ENCODE measurements around the gene NFIB.
A peak's percentile ranks its signal among the peaks of the same experiment; 100 is the strongest.

Gene NFIB

GRCh38 chr9:14313378-14313940, 482 bp downstream of the NFIB start:
- Mint-ChIP-seq H3K36me3 (ENCODE audit: insufficient read depth) (peaks cover 7% of the 10 kb centered on the region), H3K27me3 (peaks cover 70% of the 10 kb centered on the region), H3K4me1 (peaks cover 25% of the 10 kb centered on the region), H3K4me3 (peak overlapping the region; percentile 82), H3K27ac (ENCODE audit: low read depth) (no peak overlapping the region), H3K9me3 (no peaks in the 10 kb centered on the region)
- DNase-seq (ENCODE audit: low spot score in 2 of 2): no peak
- no peak for ATAC-seq (replicated peaks; ENCODE audit: extremely low read depth, poor library complexity, severe bottlenecking)

- Mint-ChIP-seq H3K4me3 (peak overlapping the region; percentile 82), H3K4me1 (peaks cover 25% of the 10 kb centered on the region), H3K27ac (ENCODE audit: low read depth) (no peak overlapping the region), H3K9me3 (no peaks in the 10 kb centered on the region), H3K27me3 (peaks cover 76% of the 10 kb centered on the region), H3K36me3 (ENCODE audit: insufficient read depth) (peaks cover 7% of the 10 kb centered on the region)
- ATAC-seq (replicated peaks; ENCODE audit: extremely low read depth, poor library complexity, severe bottlenecking) (no peak), DNase-seq (ENCODE audit: low spot score in 2 of 2) (no peak)
These were observed 1.1 kb downstream of the NFIB start for GRCh38 chr9:14312719-14313377.

GRCh38 chr9:14311956-14312685, 1.8 kb downstream of the NFIB start:
- H3K4me3 Mint-ChIP-seq: peak overlapping the region; percentile 44
- ATAC-seq (replicated peaks; ENCODE audit: extremely low read depth, poor library complexity, severe bottlenecking) (no peak), DNase-seq (ENCODE audit: low spot score in 2 of 2) (no peak)
- H3K27me3 Mint-ChIP-seq: peaks cover 76% of the 10 kb centered on the region
- no peaks in the 10 kb centered on the region for H3K9me3 Mint-ChIP-seq
- H3K4me1 Mint-ChIP-seq: peaks cover 25% of the 10 kb centered on the region
- peaks cover 7% of the 10 kb centered on the region for H3K36me3 Mint-ChIP-seq (ENCODE audit: insufficient read depth)
- no peak overlapping the region for H3K27ac Mint-ChIP-seq (ENCODE audit: low read depth)

GRCh38 chr9:14311171-14311949, 2.6 kb downstream of the NFIB start:
- DNase-seq (ENCODE audit: low spot score in 2 of 2) (no peak), ATAC-seq (replicated peaks; ENCODE audit: extremely low read depth, poor library complexity, severe bottlenecking) (no peak)
- Mint-ChIP-seq H3K36me3 (ENCODE audit: insufficient read depth) (peaks cover 7% of the 10 kb centered on the region), H3K27ac (ENCODE audit: low read depth) (no peak overlapping the region), H3K4me1 (peaks cover 20% of the 10 kb centered on the region), H3K27me3 (peaks cover 73% of the 10 kb centered on the region), H3K4me3 (no peak overlapping the region), H3K9me3 (no peaks in the 10 kb centered on the region)

GRCh38 chr9:14310311-14310710, 3.6 kb downstream of the NFIB start:
- Mint-ChIP-seq H3K36me3 (ENCODE audit: insufficient read depth) (peaks cover 7% of the 10 kb centered on the region), H3K4me1 (peaks cover 13% of the 10 kb centered on the region), H3K9me3 (no peaks in the 10 kb centered on the region), H3K4me3 (no peak overlapping the region), H3K27me3 (peaks cover 69% of the 10 kb centered on the region), H3K27ac (ENCODE audit: low read depth) (no peak overlapping the region)
- ATAC-seq (replicated peaks; ENCODE audit: extremely low read depth, poor library complexity, severe bottlenecking): no peak
- no peak for DNase-seq (ENCODE audit: low spot score in 2 of 2)

GRCh38 chr9:14309403-14309802, 4.5 kb downstream of the NFIB start:
- Mint-ChIP-seq H3K4me1 (peaks cover 9% of the 10 kb centered on the region), H3K4me3 (no peak overlapping the region), H3K36me3 (ENCODE audit: insufficient read depth) (peaks cover 4% of the 10 kb centered on the region), H3K27ac (ENCODE audit: low read depth) (no peak overlapping the region), H3K27me3 (peaks cover 74% of the 10 kb centered on the region), H3K9me3 (no peaks in the 10 kb centered on the region)
- ATAC-seq (replicated peaks; ENCODE audit: extremely low read depth, poor library complexity, severe bottlenecking) (no peak), DNase-seq (ENCODE audit: low spot score in 2 of 2) (no peak)

- Mint-ChIP-seq H3K27ac (ENCODE audit: low read depth) (no peak overlapping the region), H3K4me1 (peaks cover 6% of the 10 kb centered on the region), H3K9me3 (no peaks in the 10 kb centered on the region), H3K36me3 (ENCODE audit: insufficient read depth) (peaks cover 3% of the 10 kb centered on the region), H3K27me3 (peaks cover 74% of the 10 kb centered on the region), H3K4me3 (no peak overlapping the region)
- DNase-seq (ENCODE audit: low spot score in 2 of 2): no peak
- ATAC-seq (replicated peaks; ENCODE audit: extremely low read depth, poor library complexity, severe bottlenecking): no peak
These were observed 5.1 kb downstream of the NFIB start for GRCh38 chr9:14308853-14309145.

- peaks cover under 1% of the 10 kb centered on the region for H3K4me1 Mint-ChIP-seq
- no peak overlapping the region for H3K27ac Mint-ChIP-seq (ENCODE audit: low read depth)
- ATAC-seq (replicated peaks; ENCODE audit: extremely low read depth, poor library complexity, severe bottlenecking) (no peak), DNase-seq (ENCODE audit: low spot score in 2 of 2) (no peak)
- H3K27me3 Mint-ChIP-seq: peaks cover 73% of the 10 kb centered on the region
- H3K9me3 Mint-ChIP-seq: no peaks in the 10 kb centered on the region
- H3K4me3 Mint-ChIP-seq: no peak overlapping the region
- H3K36me3 Mint-ChIP-seq (ENCODE audit: insufficient read depth): peaks cover under 1% of the 10 kb centered on the region
These were observed 5.7 kb downstream of the NFIB start for GRCh38 chr9:14307989-14308852.

- Mint-ChIP-seq H3K4me1 (no peaks in the 10 kb centered on the region), H3K4me3 (no peak overlapping the region), H3K27ac (ENCODE audit: low read depth) (no peak overlapping the region), H3K36me3 (ENCODE audit: insufficient read depth) (no peaks in the 10 kb centered on the region), H3K9me3 (no peaks in the 10 kb centered on the region), H3K27me3 (peaks cover 73% of the 10 kb centered on the region)
- ATAC-seq (replicated peaks; ENCODE audit: extremely low read depth, poor library complexity, severe bottlenecking): no peak
- DNase-seq (ENCODE audit: low spot score in 2 of 2): no peak
These were observed 7.0 kb downstream of the NFIB start for GRCh38 chr9:14306672-14307660.

GRCh38 chr9:14306188-14306587, 7.8 kb downstream of the NFIB start:
- H3K4me3 Mint-ChIP-seq: no peak overlapping the region
- no peak overlapping the region for H3K27ac Mint-ChIP-seq (ENCODE audit: low read depth)
- no peaks in the 10 kb centered on the region for H3K4me1 Mint-ChIP-seq
- peaks cover 73% of the 10 kb centered on the region for H3K27me3 Mint-ChIP-seq
- H3K9me3 Mint-ChIP-seq: no peaks in the 10 kb centered on the region
- no peak for DNase-seq (ENCODE audit: low spot score in 2 of 2)
- no peak for ATAC-seq (replicated peaks; ENCODE audit: extremely low read depth, poor library complexity, severe bottlenecking)
- no peaks in the 10 kb centered on the region for H3K36me3 Mint-ChIP-seq (ENCODE audit: insufficient read depth)

GRCh38 chr9:14304259-14304658, 9.7 kb downstream of the NFIB start:
- Mint-ChIP-seq H3K27me3 (peaks cover 87% of the 10 kb centered on the region), H3K27ac (ENCODE audit: low read depth) (no peak overlapping the region), H3K9me3 (no peaks in the 10 kb centered on the region), H3K4me3 (no peak overlapping the region), H3K36me3 (ENCODE audit: insufficient read depth) (no peaks in the 10 kb centered on the region), H3K4me1 (no peaks in the 10 kb centered on the region)
- no peak for ATAC-seq (replicated peaks; ENCODE audit: extremely low read depth, poor library complexity, severe bottlenecking)
- no peak for DNase-seq (ENCODE audit: low spot score in 2 of 2)

All from central memory CD8-positive, alpha-beta T cell (primary cell).